ENCODE measurements around the gene MRPL43. TPM values are rescaled to one million over a fixed set of nuclear protein-coding genes. Genes with fewer than 3 reads are reported as not detected.

Gene MRPL43
- total and polyA plus RNA-seq, 2 donors (not counting 1 experiment from before 2014, with no cell fraction given) = 56.2 to 99.4 TPM

GRCh38 chr10:100966887-100967286, 20.4 kb downstream of the MRPL43 start:
- Histone ChIP-seq H3K36me3 (replicated peaks in 1 of 2; ENCODE audit: control extremely low read depth in 1 of 2, control insufficient read depth in 1 of 2, extremely low read depth in 1 of 2, insufficient read depth in 2 of 2, low read length in 1 of 2) (peaks cover 4 to 30% of the 10 kb centered on the region in 2 experiments), H3K4me3 (ENCODE audit: control extremely low read depth in 1 of 5, extremely low read depth in 1 of 5, insufficient read depth in 1 of 5, low read depth in 2 of 5, low read length in 4 of 5) (no peak overlapping the region), H3K79me2 (ENCODE audit: control insufficient read depth, insufficient read depth, low read length) (no peaks in the 10 kb centered on the region), H3K27ac (ENCODE audit: low read length in 2 of 2) (no peak overlapping the region), H3K9me3 (ENCODE audit: control extremely low read depth in 1 of 3, control insufficient read depth in 2 of 3, insufficient read depth in 1 of 3, low read length in 2 of 3) (no peaks in the 10 kb centered on the region), H3K27me3 (replicated peaks in 1 of 4; ENCODE audit: control extremely low read depth in 1 of 4, control insufficient read depth in 3 of 4, insufficient read depth in 4 of 4, low read length in 3 of 4) (no peaks in the 10 kb centered on the region), H4K20me1 (ENCODE audit: control insufficient read depth, insufficient read depth, low read length, poor library complexity, severe bottlenecking) (no peaks in the 10 kb centered on the region), H2AFZ (ENCODE audit: insufficient read depth, low read depth, low read length, poor library complexity, severe bottlenecking) (no peak overlapping the region), H3K4me2 (replicated peaks; ENCODE audit: low read depth, low read length, poor library complexity, severe bottlenecking) (no peak overlapping the region), H3K4me1 (ENCODE audit: control insufficient read depth in 2 of 2, insufficient read depth in 2 of 2, low read length in 2 of 2) (peaks cover 13 to 17% of the 10 kb centered on the region in 2 donors), H3K9ac (ENCODE audit: low read length) (no peak overlapping the region)
- H3K4me3 Mint-ChIP-seq = no peak overlapping the region
- ATAC-seq (ENCODE audit: low read depth) (no peak), DNase-seq (no peak)
- 100% methylated on average over 1 of the region's 2 CpGs for WGBS (ENCODE audit: insufficient coverage)
- peaks cover 16% of the 10 kb centered on the region for H3K4me1 Mint-ChIP-seq
- no peak overlapping the region for H3K27ac Mint-ChIP-seq
- POLR2A ChIA-PET = no interaction called here
- CTCF ChIA-PET = interaction anchor here (3.0 to 5.4 kb wide), 2 partner anchors 47 to 51 kb away, joined by 9 to 21 read pairs; no protein-coding TSS in a partner anchor
- TF ChIP-seq CTCF (IDR thresholded peaks at IDR 0.05) (no peak), EZH2 (IDR thresholded peaks at IDR 0.05; ENCODE audit: borderline replicate concordance, insufficient read depth, low read depth, low read length, poor library complexity, severe bottlenecking) (no peak)
- intact Hi-C loops (cut with micrococcal nuclease) = no loop called here
- no peaks in the 10 kb centered on the region for H3K27me3 Mint-ChIP-seq
- no peaks in the 10 kb centered on the region for H3K9me3 Mint-ChIP-seq (ENCODE audit: insufficient read depth)

GRCh38 chr10:100965820-100966219, 21.5 kb downstream of the MRPL43 start:
- TF ChIP-seq CTCF (IDR thresholded peaks at IDR 0.05) (no peak), EZH2 (IDR thresholded peaks at IDR 0.05; ENCODE audit: borderline replicate concordance, insufficient read depth, low read depth, low read length, poor library complexity, severe bottlenecking) (no peak)

More at GRCh38 chr10:100965820-100966219, 21.5 kb downstream of the MRPL43 start:
- Histone ChIP-seq H3K27ac (ENCODE audit: low read length in 2 of 2) (no peak overlapping the region), H3K4me2 (replicated peaks; ENCODE audit: low read depth, low read length, poor library complexity, severe bottlenecking) (no peak overlapping the region), H3K9ac (ENCODE audit: low read length) (no peak overlapping the region), H3K9me3 (ENCODE audit: control extremely low read depth in 1 of 3, control insufficient read depth in 2 of 3, insufficient read depth in 1 of 3, low read length in 2 of 3) (no peaks in the 10 kb centered on the region), H2AFZ (ENCODE audit: insufficient read depth, low read depth, low read length, poor library complexity, severe bottlenecking) (no peak overlapping the region), H3K4me1 (ENCODE audit: control insufficient read depth in 2 of 2, insufficient read depth in 2 of 2, low read length in 2 of 2) (peaks cover 13 to 17% of the 10 kb centered on the region in 2 donors), H3K4me3 (ENCODE audit: control extremely low read depth in 1 of 5, extremely low read depth in 1 of 5, insufficient read depth in 1 of 5, low read depth in 2 of 5, low read length in 4 of 5) (no peak overlapping the region), H3K79me2 (ENCODE audit: control insufficient read depth, insufficient read depth, low read length) (no peaks in the 10 kb centered on the region), H3K36me3 (replicated peaks in 1 of 2; ENCODE audit: control extremely low read depth in 1 of 2, control insufficient read depth in 1 of 2, extremely low read depth in 1 of 2, insufficient read depth in 2 of 2, low read length in 1 of 2) (peaks cover 4 to 33% of the 10 kb centered on the region in 2 experiments), H3K27me3 (replicated peaks in 1 of 4; ENCODE audit: control extremely low read depth in 1 of 4, control insufficient read depth in 3 of 4, insufficient read depth in 4 of 4, low read length in 3 of 4) (no peaks in the 10 kb centered on the region), H4K20me1 (ENCODE audit: control insufficient read depth, insufficient read depth, low read length, poor library complexity, severe bottlenecking) (no peaks in the 10 kb centered on the region)
- peaks cover 15% of the 10 kb centered on the region for H3K4me1 Mint-ChIP-seq
- H3K4me3 Mint-ChIP-seq = no peak overlapping the region
- no peak for DNase-seq
- ChIA-PET POLR2A (no interaction called here), CTCF (interaction anchor here (0.6 to 5.4 kb wide), 4 partner anchors 33 to 53 kb away, joined by 3 to 21 read pairs (median 6); no protein-coding TSS in a partner anchor)
- no peak overlapping the region for H3K27ac Mint-ChIP-seq
- no peaks in the 10 kb centered on the region for H3K27me3 Mint-ChIP-seq
- 84% methylated on average over 4 of the region's 5 CpGs for WGBS (ENCODE audit: insufficient coverage)
- H3K9me3 Mint-ChIP-seq (ENCODE audit: insufficient read depth) = no peaks in the 10 kb centered on the region
- ATAC-seq (ENCODE audit: low read depth) = no peak
- intact Hi-C loops (cut with micrococcal nuclease) = no loop called here

All from B cell (primary cell).